H1 (cell line): ENCODE measurements around the gene COL12A1. TPM values are rescaled to one million over a fixed set of nuclear protein-coding genes. Genes with fewer than 3 reads are reported as not detected.

ENCODE experiments used
- CTCF ChIA-PET: fragments of 300-600 bp; sonication (Branson Sonifier 250); formaldehyde crosslinking; loops from one replicate; lab custom pipeline; 2021; ENCODE audit not compliant: partially characterized antibody; lab: Charles Lee
- POLR2A ChIA-PET: fragments of 300-600 bp; sonication (Branson Sonifier 250); formaldehyde crosslinking; loops from one replicate; lab custom pipeline; 2021; ENCODE audit warnings: inconsistent platforms; ENCODE audit not compliant: partially characterized antibody; lab: Charles Lee
- DNase-seq, 2 experiments: peaks; one replicate each; pipeline versions ENCODE4 v3.0.0 to v3.0.0-alpha.2; 2010 to 2022; ENCODE audit warnings: low spot score in 2 of 2, low read depth in 1 of 2, mixed read lengths in 1 of 2
- FAIRE-seq: peaks from 2 replicates; lab custom pipeline; 2011; peaks lifted over from hg19 to GRCh38; lab: Jason Lieb, UNC
- H2AFZ ChIP-seq: 2 replicates; pipeline ENCODE4 v1.8.1; 2012; ENCODE audit warnings: low read length, inconsistent platforms
- H2AK5ac ChIP-seq: 2 replicates; pipeline ENCODE4 v1.6.1; 2013; ENCODE audit warnings: low read depth, low read length
- H2BK120ac ChIP-seq: replicated peaks from 2 replicates; pipeline ENCODE3; 2013; ENCODE audit warnings: low read depth, low read length, inconsistent platforms
- H2BK12ac ChIP-seq: 2 replicates; pipeline ENCODE4 v1.6.1; 2013; ENCODE audit warnings: low read depth, low read length
- H2BK15ac ChIP-seq: 2 replicates; pipeline ENCODE4 v1.6.1; 2013; ENCODE audit warnings: low read length
- H2BK20ac ChIP-seq: 2 replicates; pipeline ENCODE4 v1.6.1; 2013; ENCODE audit warnings: low read length
- H2BK5ac ChIP-seq: 2 replicates; pipeline ENCODE4 v1.6.1; 2013; ENCODE audit warnings: low read depth, low read length
- H3K14ac ChIP-seq: 2 replicates; pipeline ENCODE4 v1.6.1; 2013; ENCODE audit warnings: inconsistent platforms; ENCODE audit not compliant: insufficient read length
- H3K18ac ChIP-seq: 2 replicates; pipeline ENCODE4 v1.6.1; 2013; ENCODE audit warnings: low read length; ENCODE audit errors: extremely low read depth
- H3K23ac ChIP-seq: 2 replicates; pipeline ENCODE4 v1.6.1; 2013; ENCODE audit warnings: inconsistent platforms; ENCODE audit not compliant: insufficient read length
- H3K23me2 ChIP-seq: 2 replicates; pipeline ENCODE4 v1.6.1; 2013; ENCODE audit warnings: low read depth, low read length
- H3K27ac ChIP-seq: 2 replicates; pipeline ENCODE4 v1.6.1; 2011; ENCODE audit warnings: low read depth, low read length, inconsistent platforms
- H3K27me3 ChIP-seq, 4 experiments: replicated peaks in 1 of 4; 1 replicate in 1 of 4; 2 replicates in 3 of 4; pipeline versions ENCODE4 v1.6.1 to v1.8.1; 2011 to 2013; ENCODE audit warnings: low read length in 3 of 4, mild to moderate bottlenecking in 3 of 4, inconsistent platforms in 2 of 4, mixed read lengths in 2 of 4, moderate library complexity in 1 of 4; ENCODE audit not compliant: control insufficient read depth in 3 of 4, insufficient read depth in 3 of 4; ENCODE audit errors: extremely low read depth in 1 of 4
- H3K36me3 ChIP-seq, 4 experiments: 2 replicates each; pipeline versions ENCODE4 v1.6.1 to v1.8.1; 2011 to 2013; ENCODE audit warnings: mild to moderate bottlenecking in 4 of 4, low read length in 3 of 4, moderate library complexity in 2 of 4, control low read depth in 1 of 4, inconsistent platforms in 1 of 4; ENCODE audit not compliant: insufficient read depth in 4 of 4, control insufficient read depth in 2 of 4
- H3K4ac ChIP-seq: replicated peaks from 2 replicates; pipeline ENCODE3; 2013; ENCODE audit warnings: low read length, low read depth, mixed read lengths, inconsistent platforms; ENCODE audit not compliant: insufficient read length
- H3K4me1 ChIP-seq, 4 experiments: replicated peaks in 1 of 4; 1 replicate in 1 of 4; 2 replicates in 3 of 4; pipeline versions ENCODE4 v1.6.1 to v1.8.1; 2011 to 2013; ENCODE audit warnings: low read length in 3 of 4, inconsistent platforms in 2 of 4, mixed read lengths in 1 of 4; ENCODE audit not compliant: insufficient read depth in 4 of 4, control insufficient read depth in 3 of 4
- H3K4me2 ChIP-seq, 2 experiments: 2 replicates each; pipeline versions ENCODE4 v1.6.1 to v1.8.1; 2011 to 2013; ENCODE audit warnings: low read depth in 2 of 2, low read length in 2 of 2, control low read depth in 1 of 2, inconsistent platforms in 1 of 2, mild to moderate bottlenecking in 1 of 2; ENCODE audit not compliant: insufficient read depth in 1 of 2
- H3K4me3 ChIP-seq, 4 experiments: fragments of 200-600, 300-600 bp in 1 of 4; sonication (generic), shearing (Covaris generic), sonication (Bioruptor Twin) in 1 of 4; 2 replicates each; pipeline versions ENCODE4 v1.5.1 to v1.8.1; 2011 to 2016; ENCODE audit warnings: low read length in 4 of 4, low read depth in 3 of 4, control low read depth in 2 of 4, inconsistent platforms in 2 of 4, mild to moderate bottlenecking in 2 of 4, mixed read lengths in 1 of 4, moderate library complexity in 1 of 4; ENCODE audit not compliant: insufficient read depth in 2 of 4; ENCODE audit errors: extremely low read depth in 1 of 4
- H3K56ac ChIP-seq: replicated peaks from 2 replicates; pipeline ENCODE3; 2013; ENCODE audit warnings: low read depth, mild to moderate bottlenecking, mixed read lengths, low read length, inconsistent platforms; ENCODE audit not compliant: insufficient read length
- H3K79me1 ChIP-seq: 2 replicates; pipeline ENCODE4 v1.6.1; 2013; ENCODE audit warnings: low read depth, low read length, control low read depth
- H3K79me2 ChIP-seq, 2 experiments: 2 replicates each; pipeline versions ENCODE4 v1.6.1 to v1.8.1; 2012 to 2013; ENCODE audit warnings: low read length in 2 of 2, mild to moderate bottlenecking in 2 of 2, inconsistent platforms in 1 of 2; ENCODE audit not compliant: insufficient read depth in 2 of 2, control insufficient read depth in 1 of 2
- H3K9ac ChIP-seq, 4 experiments: replicated peaks in 1 of 4; 1 replicate in 1 of 4; 2 replicates in 3 of 4; pipeline versions ENCODE4 v1.6.1 to v1.8.1; 2011 to 2013; ENCODE audit warnings: low read depth in 3 of 4, low read length in 3 of 4, control low read depth in 2 of 4, mild to moderate bottlenecking in 2 of 4, moderate library complexity in 2 of 4, inconsistent platforms in 1 of 4; ENCODE audit errors: extremely low read depth in 1 of 4
- H3K9me3 ChIP-seq, 2 experiments: 2 replicates each; pipeline versions ENCODE4 v1.6.1 to v1.8.1; 2012 to 2013; ENCODE audit warnings: mild to moderate bottlenecking in 2 of 2, moderate library complexity in 2 of 2, control low read depth in 1 of 2, inconsistent platforms in 1 of 2, low read depth in 1 of 2, low read length in 1 of 2, mixed read lengths in 1 of 2; ENCODE audit not compliant: insufficient read depth in 2 of 2
- H4K20me1 ChIP-seq, 2 experiments: replicated peaks in 1 of 2; 2 replicates each; pipeline versions ENCODE3 to v1.8.1; 2011 to 2013; ENCODE audit warnings: inconsistent platforms in 2 of 2, low read length in 2 of 2, mild to moderate bottlenecking in 1 of 2; ENCODE audit not compliant: insufficient read depth in 2 of 2, control insufficient read depth in 1 of 2
- H4K5ac ChIP-seq: 2 replicates; pipeline ENCODE4 v1.6.1; 2013; ENCODE audit warnings: low read length, low read depth, mixed read lengths, inconsistent platforms; ENCODE audit not compliant: insufficient read length
- H4K8ac ChIP-seq: 2 replicates; pipeline ENCODE4 v1.8.0; 2013; ENCODE audit warnings: mild to moderate bottlenecking, moderate library complexity, low read length, inconsistent platforms; ENCODE audit not compliant: insufficient read depth; ENCODE audit errors: extremely low read depth
- H4K91ac ChIP-seq: replicated peaks from 2 replicates; pipeline ENCODE3; 2013; ENCODE audit warnings: low read length, mixed read lengths, inconsistent platforms; ENCODE audit not compliant: insufficient read length
- EZH2 ChIP-seq: fragments of 200-600 bp; sonication (generic); IDR thresholded peaks from 2 replicates; pipeline ENCODE4 v1.7.1; 2012; ENCODE audit warnings: low read depth, mild to moderate bottlenecking, moderate library complexity, low read length, inconsistent platforms; ENCODE audit not compliant: severe bottlenecking
- RXRA ChIP-seq: IDR thresholded peaks from 2 replicates; pipeline ENCODE4 v1.6.1; 2011; ENCODE audit warnings: low read depth, mild to moderate bottlenecking, low read length, moderate library complexity; ENCODE audit not compliant: insufficient read depth
- SP2 ChIP-seq: IDR thresholded peaks from 2 replicates; pipeline ENCODE4 v1.6.1; 2012; ENCODE audit warnings: mild to moderate bottlenecking, low read length, inconsistent platforms
- WGBS, 2 experiments: shearing (Covaris generic) in 1 of 2; methylation state at CpG; one replicate each; pipeline versions ENCODE4 v1.1.6 to v1.1.7; 2013 to 2015; ENCODE audit warnings: low lambda C conversion rate in 2 of 2, mixed read lengths in 2 of 2, inconsistent platforms in 1 of 2, low coverage in 1 of 2, missing lambda C conversion rate in 1 of 2; ENCODE audit not compliant: insufficient replicate concordance in 2 of 2, insufficient coverage in 1 of 2, insufficient read length in 1 of 2; ENCODE audit errors: extremely low coverage in 1 of 2, missing lambda C conversion rate in 1 of 2; 5-methylcytosine and 5-hydroxymethylcytosine counted together
- polyA plus RNA-seq, 7 experiments: library from polyadenylated mRNA; depleted of rRNA in 3 of 7; stranded (reverse) in 5 of 7; unstranded in 2 of 7; fragments of >200 nt in 5 of 7; fragments of 200-250 nt in 2 of 7; gene quantifications; 1 replicate in 5 of 7; 2 replicates in 1 of 7; 4 replicates in 1 of 7; pipeline versions ENCODE4 v1.2.1 to v1.2.3, GENCODE V29; 2011 to 2013; ENCODE audit warnings: missing spikeins in 2 of 7, mixed read lengths in 2 of 7
- total RNA-seq: library from RNA; stranded (reverse); fragmentation: NEBNext Ultra II Directional; extraction: Animal tissue kit (Norgen Biotek cat#: 25700); gene quantifications from 2 replicates; pipeline ENCODE4 v1.2.1, GENCODE V29; 2021

COL12A1 gene
- total and polyA plus RNA-seq, 2 of the 8 experiments (the other 6 are each of a cell fraction or from before 2014, with no cell fraction given): 1.4 to 4.7 TPM

DNA sequence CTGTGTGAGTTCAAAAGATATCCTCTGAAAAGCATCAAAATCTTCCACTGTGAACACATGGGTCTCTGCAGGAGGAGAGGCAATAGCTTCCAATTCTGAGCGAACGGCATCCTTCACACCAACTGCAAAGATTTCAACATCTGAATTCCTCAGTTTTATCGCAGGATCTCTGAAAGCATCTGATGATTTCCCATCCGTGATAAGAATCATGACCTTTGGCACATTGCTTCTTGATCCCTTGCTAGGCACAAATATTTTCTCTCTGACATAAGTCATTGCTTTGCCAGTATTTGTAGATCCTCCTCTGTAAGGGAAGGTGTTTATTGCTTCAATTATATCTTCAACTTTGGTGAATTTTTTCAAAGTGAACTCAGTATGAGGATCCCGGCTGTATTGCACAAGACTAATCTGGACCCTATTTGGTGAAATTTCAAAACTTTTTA, 22.7 kb downstream of the COL12A1 start:
- Histone ChIP-seq H2BK20ac (no peak overlapping the region), H4K91ac (no peak overlapping the region), H4K5ac (no peak overlapping the region), H3K4me1 (no peaks in the 10 kb centered on the region), H3K9me3 (no peaks in the 10 kb centered on the region), H3K56ac (no peak overlapping the region), H3K79me2 (no peaks in the 10 kb centered on the region), H3K14ac (no peak overlapping the region), H3K27me3 (no peaks in the 10 kb centered on the region), H2BK120ac (no peak overlapping the region), H3K4me3 (no peak overlapping the region), H2BK12ac (no peak overlapping the region), H4K8ac (no peak overlapping the region), H2AK5ac (no peak overlapping the region), H3K27ac (no peak overlapping the region), H3K4me2 (no peak overlapping the region), H2AFZ (no peak overlapping the region), H3K18ac (no peak overlapping the region), H3K79me1 (no peaks in the 10 kb centered on the region), H3K9ac (no peak overlapping the region), H4K20me1 (no peaks in the 10 kb centered on the region), H3K23ac (no peak overlapping the region), H3K23me2 (no peaks in the 10 kb centered on the region), H3K4ac (no peak overlapping the region), H2BK5ac (no peak overlapping the region), H2BK15ac (no peak overlapping the region), H3K36me3 (no peaks in the 10 kb centered on the region)
- 98% methylated on average over 5 of the region's 5 CpGs; no CpG with 5 or more reads in 1 of the 2 experiments for WGBS, 2 experiments
- FAIRE-seq (no peak), DNase-seq (no peak)
- POLR2A ChIA-PET: no interaction called here
- TF ChIP-seq EZH2 (no peak), RXRA (no peak), SP2 (no peak)
- CTCF ChIA-PET: interaction anchor here (3.4 kb wide), 1 partner anchor 21 kb away, joined by 9 read pairs; no protein-coding TSS in a partner anchor
